ENCODE measurements around the gene PLD4. TPM values are rescaled to one million over a fixed set of nuclear protein-coding genes. Genes with fewer than 3 reads are reported as not detected.
"Not testable (repeated sequence)": the region's sequence is repeated elsewhere in the genome, so short reads cannot be mapped to it uniquely, and the experiment has no call there.

Gene PLD4
- total RNA-seq, 1 experiment from 2014 or later = 0.07 TPM

- Mint-ChIP-seq H3K4me3 (no peak overlapping the region), H3K4me1 (peaks cover 2% of the 10 kb centered on the region; the same call in 1 of the 2 replicates), H3K27ac (no peak overlapping the region), H3K9me3 (no peaks in the 10 kb centered on the region), H3K36me3 (no peaks in the 10 kb centered on the region), H3K27me3 (ENCODE audit: low read depth) (no peaks in the 10 kb centered on the region)
- TF ChIP-seq ELF4 (CRISPR knock-in tag; IDR thresholded peaks at IDR 0.05; ENCODE audit: low read depth) (no peak), ZBTB21 (CRISPR knock-in tag; IDR thresholded peaks at IDR 0.05; ENCODE audit: borderline replicate concordance) (no peak), SMAD4 (CRISPR knock-in tag; IDR thresholded peaks at IDR 0.05) (no peak), ZNF671 (CRISPR knock-in tag; IDR thresholded peaks at IDR 0.05) (no peak), FOXK1 (CRISPR knock-in tag; IDR thresholded peaks at IDR 0.05) (no peak), JUN (CRISPR knock-in tag; IDR thresholded peaks at IDR 0.05) (no peak), ZNF317 (CRISPR knock-in tag; IDR thresholded peaks at IDR 0.05; ENCODE audit: borderline replicate concordance, low read depth) (no peak), FOXJ3 (CRISPR knock-in tag; IDR thresholded peaks at IDR 0.05; ENCODE audit: borderline replicate concordance) (no peak), RELA (CRISPR knock-in tag; IDR thresholded peaks at IDR 0.05; ENCODE audit: borderline replicate concordance) (no peak), GRHL2 (CRISPR knock-in tag; IDR thresholded peaks at IDR 0.05; ENCODE audit: insufficient replicate concordance, severe bottlenecking) (no peak), USF2 (CRISPR knock-in tag; IDR thresholded peaks at IDR 0.05) (no peak), TCF7 (CRISPR knock-in tag; IDR thresholded peaks at IDR 0.05; ENCODE audit: low read depth) (no peak), IRF2 (CRISPR knock-in tag; IDR thresholded peaks at IDR 0.05; ENCODE audit: borderline replicate concordance, low read depth) (no peak), ZNF512 (CRISPR knock-in tag; IDR thresholded peaks at IDR 0.05; ENCODE audit: borderline replicate concordance) (no peak), ETV6 (CRISPR knock-in tag; IDR thresholded peaks at IDR 0.05) (no peak)
- TF ChIP-seq, protein P1, sequence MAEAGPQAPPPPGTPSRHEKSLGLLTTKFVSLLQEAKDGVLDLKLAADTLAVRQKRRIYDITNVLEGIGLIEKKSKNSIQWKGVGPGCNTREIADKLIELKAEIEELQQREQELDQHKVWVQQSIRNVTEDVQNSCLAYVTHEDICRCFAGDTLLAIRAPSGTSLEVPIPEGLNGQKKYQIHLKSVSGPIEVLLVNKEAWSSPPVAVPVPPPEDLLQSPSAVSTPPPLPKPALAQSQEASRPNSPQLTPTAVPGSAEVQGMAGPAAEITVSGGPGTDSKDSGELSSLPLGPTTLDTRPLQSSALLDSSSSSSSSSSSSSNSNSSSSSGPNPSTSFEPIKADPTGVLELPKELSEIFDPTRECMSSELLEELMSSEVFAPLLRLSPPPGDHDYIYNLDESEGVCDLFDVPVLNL (CRISPR knock-in tag; IDR thresholded peaks at IDR 0.05; ENCODE audit: borderline replicate concordance, low read depth) = no peak
- TF ChIP-seq, protein P2, sequence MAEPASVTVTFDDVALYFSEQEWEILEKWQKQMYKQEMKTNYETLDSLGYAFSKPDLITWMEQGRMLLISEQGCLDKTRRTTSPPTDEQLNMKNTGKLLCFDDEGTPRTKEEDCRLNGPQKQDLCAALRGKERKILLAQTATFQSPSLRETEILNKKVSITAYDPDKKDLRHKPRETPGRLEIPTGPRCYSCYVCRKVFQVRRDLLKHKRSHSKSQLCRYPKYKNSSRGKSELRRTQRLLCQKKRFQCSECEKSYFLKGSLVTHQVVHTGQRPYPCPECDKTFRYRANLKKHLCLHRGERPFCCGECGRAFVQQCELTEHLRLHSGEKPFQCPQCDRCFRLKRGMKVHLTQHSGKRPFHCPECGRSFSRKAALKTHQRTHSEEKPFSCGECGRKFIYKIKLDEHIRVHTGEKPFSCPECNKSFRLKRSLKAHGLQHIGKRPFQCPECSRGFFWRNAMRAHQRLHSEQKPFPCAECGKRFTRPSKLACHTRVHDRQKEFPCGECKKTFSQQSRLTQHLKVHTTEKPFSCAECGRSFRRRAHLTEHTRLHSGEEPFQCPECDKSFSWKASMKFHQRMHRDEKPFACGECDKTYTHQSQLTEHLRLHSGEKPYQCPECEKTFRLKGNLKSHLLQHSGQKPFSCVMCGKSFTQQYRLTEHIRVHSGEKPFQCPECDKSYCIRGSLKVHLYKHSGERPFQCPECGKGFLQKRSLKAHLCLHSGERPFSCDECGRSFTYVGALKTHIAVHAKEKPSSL (CRISPR knock-in tag; conservative IDR thresholded peaks at IDR 0.05) = no peak
- TF ChIP-seq, protein P3, sequence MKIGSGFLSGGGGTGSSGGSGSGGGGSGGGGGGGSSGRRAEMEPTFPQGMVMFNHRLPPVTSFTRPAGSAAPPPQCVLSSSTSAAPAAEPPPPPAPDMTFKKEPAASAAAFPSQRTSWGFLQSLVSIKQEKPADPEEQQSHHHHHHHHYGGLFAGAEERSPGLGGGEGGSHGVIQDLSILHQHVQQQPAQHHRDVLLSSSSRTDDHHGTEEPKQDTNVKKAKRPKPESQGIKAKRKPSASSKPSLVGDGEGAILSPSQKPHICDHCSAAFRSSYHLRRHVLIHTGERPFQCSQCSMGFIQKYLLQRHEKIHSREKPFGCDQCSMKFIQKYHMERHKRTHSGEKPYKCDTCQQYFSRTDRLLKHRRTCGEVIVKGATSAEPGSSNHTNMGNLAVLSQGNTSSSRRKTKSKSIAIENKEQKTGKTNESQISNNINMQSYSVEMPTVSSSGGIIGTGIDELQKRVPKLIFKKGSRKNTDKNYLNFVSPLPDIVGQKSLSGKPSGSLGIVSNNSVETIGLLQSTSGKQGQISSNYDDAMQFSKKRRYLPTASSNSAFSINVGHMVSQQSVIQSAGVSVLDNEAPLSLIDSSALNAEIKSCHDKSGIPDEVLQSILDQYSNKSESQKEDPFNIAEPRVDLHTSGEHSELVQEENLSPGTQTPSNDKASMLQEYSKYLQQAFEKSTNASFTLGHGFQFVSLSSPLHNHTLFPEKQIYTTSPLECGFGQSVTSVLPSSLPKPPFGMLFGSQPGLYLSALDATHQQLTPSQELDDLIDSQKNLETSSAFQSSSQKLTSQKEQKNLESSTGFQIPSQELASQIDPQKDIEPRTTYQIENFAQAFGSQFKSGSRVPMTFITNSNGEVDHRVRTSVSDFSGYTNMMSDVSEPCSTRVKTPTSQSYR (CRISPR knock-in tag; IDR thresholded peaks at IDR 0.05) = no peak
- DNase-seq (ENCODE audit: low spot score) (no peak), ATAC-seq (no peak)
- POLR2A ChIA-PET = no interaction called here
- CTCF ChIA-PET = no interaction called here
These were observed 35.3 kb upstream of the PLD4 start for GRCh38 chr14:104889375-104889757.

GRCh38 chr14:104890292-104890691 lies 34.4 kb upstream of the PLD4 start:
- CTCF ChIA-PET; H3K9me3 Mint-ChIP-seq; DNase-seq (ENCODE audit: low spot score); H3K4me1 Mint-ChIP-seq; H3K4me3 Mint-ChIP-seq; ATAC-seq; H3K36me3 Mint-ChIP-seq; H3K27ac Mint-ChIP-seq; H3K27me3 Mint-ChIP-seq (ENCODE audit: low read depth); POLR2A ChIA-PET: not testable (repeated sequence)

Measured in WTC11 (cell line).